ENCODE results near the gene NSUN7. TPM values are rescaled to one million over a fixed set of nuclear protein-coding genes. Genes with fewer than 3 reads are reported as not detected.
"Not testable (repeated sequence)": the region's sequence is repeated elsewhere in the genome, so short reads cannot be mapped to it uniquely, and the experiment has no call there.

Gene NSUN7
- polyA plus RNA-seq, 1 donor (not counting 4 experiments of a cell fraction or from before 2014, with no cell fraction given) = 0.03 TPM

- dilution Hi-C loops (cut with MboI; ENCODE audit: extremely low pct_ligation_motif_present, low sequenced_read_pairs) = no loop called here
- TF ChIP-seq EZH2 (IDR thresholded peaks at IDR 0.05; ENCODE audit: low read length) (no peak), CTCF (optimal IDR thresholded peaks at IDR 0.05 in 1 of 3, IDR thresholded peaks at IDR 0.05 in 1 of 3, conservative IDR thresholded peaks at IDR 0.05 in 1 of 3; ENCODE audit: extremely low read depth in 1 of 3, insufficient read depth in 2 of 3, low read length in 3 of 3) (no peak)
- H3K27ac ChIP-seq (ENCODE audit: control insufficient read depth, insufficient read depth, low read length) = no peak overlapping the region
- no peaks in the 10 kb centered on the region for H3K9me3 ChIP-seq (ENCODE audit: control insufficient read depth, low read depth, low read length)
- H3K36me3 ChIP-seq (ENCODE audit: control insufficient read depth in 2 of 2, extremely low read depth in 1 of 2, insufficient read depth in 2 of 2, low read length in 2 of 2) = no peaks in the 10 kb centered on the region
- H3K9me1 ChIP-seq (ENCODE audit: control insufficient read depth, extremely low read depth, insufficient read depth, low read length) = no peaks in the 10 kb centered on the region
- no peaks in the 10 kb centered on the region for H3K79me2 ChIP-seq (ENCODE audit: control insufficient read depth, insufficient read depth, low read length)
- no peak overlapping the region for H3K4me2 ChIP-seq (ENCODE audit: control insufficient read depth, extremely low read depth, insufficient read depth, low read depth, low read length)
- DNase-seq (ENCODE audit: low read depth, low spot score) (no peak), FAIRE-seq (no peak)
- H2AFZ ChIP-seq (ENCODE audit: control insufficient read depth, low read length) = no peak overlapping the region
- no peak overlapping the region for H3K9ac ChIP-seq (ENCODE audit: control insufficient read depth, extremely low read depth, insufficient read depth, low read length)
- H3K27me3 ChIP-seq (ENCODE audit: control insufficient read depth, extremely low read depth, insufficient read depth, low read length) = no peaks in the 10 kb centered on the region
- no peaks in the 10 kb centered on the region for H3K4me1 ChIP-seq (ENCODE audit: control insufficient read depth, extremely low read depth, insufficient read depth, low read length)
- H3K4me3 ChIP-seq (ENCODE audit: control insufficient read depth in 2 of 3, extremely low read depth in 1 of 3, insufficient read depth in 2 of 3, low read depth in 1 of 3, low read length in 3 of 3) = no peak overlapping the region
- no peaks in the 10 kb centered on the region for H4K20me1 ChIP-seq (ENCODE audit: control insufficient read depth, extremely low read depth, insufficient read depth, low read length)
Measured at GRCh38 chr4:40710484-40711254, 39.1 kb upstream of the NSUN7 start.

- H3K79me2 ChIP-seq (ENCODE audit: control insufficient read depth, insufficient read depth, low read length); H4K20me1 ChIP-seq (ENCODE audit: control insufficient read depth, extremely low read depth, insufficient read depth, low read length); H3K27ac ChIP-seq (ENCODE audit: control insufficient read depth, insufficient read depth, low read length); dilution Hi-C loops (cut with MboI; ENCODE audit: extremely low pct_ligation_motif_present, low sequenced_read_pairs); DNase-seq (ENCODE audit: low read depth, low spot score); H3K9ac ChIP-seq (ENCODE audit: control insufficient read depth, extremely low read depth, insufficient read depth, low read length); H3K9me3 ChIP-seq (ENCODE audit: control insufficient read depth, low read depth, low read length); H3K4me2 ChIP-seq (ENCODE audit: control insufficient read depth, extremely low read depth, insufficient read depth, low read depth, low read length); H2AFZ ChIP-seq (ENCODE audit: control insufficient read depth, low read length); H3K4me3 ChIP-seq (ENCODE audit: control insufficient read depth in 2 of 3, extremely low read depth in 1 of 3, insufficient read depth in 2 of 3, low read depth in 1 of 3, low read length in 3 of 3); H3K36me3 ChIP-seq (ENCODE audit: control insufficient read depth in 2 of 2, extremely low read depth in 1 of 2, insufficient read depth in 2 of 2, low read length in 2 of 2); H3K4me1 ChIP-seq (ENCODE audit: control insufficient read depth, extremely low read depth, insufficient read depth, low read length); H3K9me1 ChIP-seq (ENCODE audit: control insufficient read depth, extremely low read depth, insufficient read depth, low read length); H3K27me3 ChIP-seq (ENCODE audit: control insufficient read depth, extremely low read depth, insufficient read depth, low read length); FAIRE-seq: not testable (repeated sequence)
Measured at GRCh38 chr4:40713001-40713400, 36.8 kb upstream of the NSUN7 start.

GRCh38 chr4:40713798-40714197 lies 36.0 kb upstream of the NSUN7 start:
- no peak for DNase-seq (ENCODE audit: low read depth, low spot score)
- Histone ChIP-seq H3K27me3 (ENCODE audit: control insufficient read depth, extremely low read depth, insufficient read depth, low read length) (no peaks in the 10 kb centered on the region), H3K27ac (ENCODE audit: control insufficient read depth, insufficient read depth, low read length) (no peak overlapping the region), H3K4me2 (ENCODE audit: control insufficient read depth, extremely low read depth, insufficient read depth, low read depth, low read length) (no peak overlapping the region), H3K4me1 (ENCODE audit: control insufficient read depth, extremely low read depth, insufficient read depth, low read length) (no peaks in the 10 kb centered on the region), H2AFZ (ENCODE audit: control insufficient read depth, low read length) (no peak overlapping the region), H4K20me1 (ENCODE audit: control insufficient read depth, extremely low read depth, insufficient read depth, low read length) (no peaks in the 10 kb centered on the region), H3K4me3 (ENCODE audit: control insufficient read depth in 2 of 3, extremely low read depth in 1 of 3, insufficient read depth in 2 of 3, low read depth in 1 of 3, low read length in 3 of 3) (no peak overlapping the region), H3K9me1 (ENCODE audit: control insufficient read depth, extremely low read depth, insufficient read depth, low read length) (no peaks in the 10 kb centered on the region), H3K9me3 (ENCODE audit: control insufficient read depth, low read depth, low read length) (no peaks in the 10 kb centered on the region), H3K79me2 (ENCODE audit: control insufficient read depth, insufficient read depth, low read length) (no peaks in the 10 kb centered on the region), H3K9ac (ENCODE audit: control insufficient read depth, extremely low read depth, insufficient read depth, low read length) (no peak overlapping the region), H3K36me3 (ENCODE audit: control insufficient read depth in 2 of 2, extremely low read depth in 1 of 2, insufficient read depth in 2 of 2, low read length in 2 of 2) (no peaks in the 10 kb centered on the region)
- TF ChIP-seq CTCF (optimal IDR thresholded peaks at IDR 0.05 in 1 of 3, IDR thresholded peaks at IDR 0.05 in 1 of 3, conservative IDR thresholded peaks at IDR 0.05 in 1 of 3; ENCODE audit: extremely low read depth in 1 of 3, insufficient read depth in 2 of 3, low read length in 3 of 3) (no peak), EZH2 (IDR thresholded peaks at IDR 0.05; ENCODE audit: low read length) (no peak)
- dilution Hi-C loops (cut with MboI; ENCODE audit: extremely low pct_ligation_motif_present, low sequenced_read_pairs) = no loop called here
- FAIRE-seq = no peak

Measured in keratinocyte (primary cell).